Measurements from ENCODE around the gene HDAC10. TPM values are rescaled to one million over a fixed set of nuclear protein-coding genes. Genes with fewer than 3 reads are reported as not detected.
A peak's percentile ranks its signal among the peaks of the same experiment; 100 is the strongest.

The HDAC10 gene
- total and polyA plus RNA-seq, 3 donors from 2014 or later, result 13.5 to 33.1 (median 32.1) TPM

- no peaks in the 10 kb centered on the region for H3K27me3 ChIP-seq
- H3K9me3 ChIP-seq, result no peaks in the 10 kb centered on the region
- 36% methylated on average over 39 of the region's 42 CpGs; no CpG with 5 or more reads in 1 of the 2 donors for WGBS, 2 donors
- no peaks in the 10 kb centered on the region for H3K36me3 ChIP-seq (ENCODE audit: low read depth, missing control alignments)
- peaks cover 56% of the 10 kb centered on the region for H3K4me1 ChIP-seq
- H3K4me3 ChIP-seq, result no peak overlapping the region
- peak; percentile 63 for DNase-seq
- no peak for TF ChIP-seq CTCF (IDR thresholded peaks at IDR 0.05)
- no peak for TF ChIP-seq POLR2A (IDR thresholded peaks at IDR 0.05)
- intact Hi-C loops (cut with DNase I; ENCODE audit: low total_unique reads), result no loop called here
- H3K27ac ChIP-seq, result peak overlapping the region; percentile 59 to 72
Measured at GRCh38 chr22:50293441-50294318, 42.6 kb upstream of the HDAC10 start.

GRCh38 chr22:50292643-50293440 is 41.8 kb upstream of the HDAC10 start:
- no peak for DNase-seq
- H3K4me1 ChIP-seq, result peaks cover 47% of the 10 kb centered on the region
- H3K27me3 ChIP-seq, result no peaks in the 10 kb centered on the region
- WGBS, 2 donors, result 58 to 72% methylated on average over 7 to 29 of the region's 29 CpGs
- no peaks in the 10 kb centered on the region for H3K9me3 ChIP-seq
- TF ChIP-seq CTCF (IDR thresholded peaks at IDR 0.05), result no peak
- no peak for TF ChIP-seq POLR2A (IDR thresholded peaks at IDR 0.05)
- H3K36me3 ChIP-seq (ENCODE audit: low read depth, missing control alignments), result no peaks in the 10 kb centered on the region
- peak overlapping the region; percentile 59 to 72 for H3K27ac ChIP-seq
- intact Hi-C loops (cut with DNase I; ENCODE audit: low total_unique reads), result no loop called here
- no peak overlapping the region for H3K4me3 ChIP-seq

DNA sequence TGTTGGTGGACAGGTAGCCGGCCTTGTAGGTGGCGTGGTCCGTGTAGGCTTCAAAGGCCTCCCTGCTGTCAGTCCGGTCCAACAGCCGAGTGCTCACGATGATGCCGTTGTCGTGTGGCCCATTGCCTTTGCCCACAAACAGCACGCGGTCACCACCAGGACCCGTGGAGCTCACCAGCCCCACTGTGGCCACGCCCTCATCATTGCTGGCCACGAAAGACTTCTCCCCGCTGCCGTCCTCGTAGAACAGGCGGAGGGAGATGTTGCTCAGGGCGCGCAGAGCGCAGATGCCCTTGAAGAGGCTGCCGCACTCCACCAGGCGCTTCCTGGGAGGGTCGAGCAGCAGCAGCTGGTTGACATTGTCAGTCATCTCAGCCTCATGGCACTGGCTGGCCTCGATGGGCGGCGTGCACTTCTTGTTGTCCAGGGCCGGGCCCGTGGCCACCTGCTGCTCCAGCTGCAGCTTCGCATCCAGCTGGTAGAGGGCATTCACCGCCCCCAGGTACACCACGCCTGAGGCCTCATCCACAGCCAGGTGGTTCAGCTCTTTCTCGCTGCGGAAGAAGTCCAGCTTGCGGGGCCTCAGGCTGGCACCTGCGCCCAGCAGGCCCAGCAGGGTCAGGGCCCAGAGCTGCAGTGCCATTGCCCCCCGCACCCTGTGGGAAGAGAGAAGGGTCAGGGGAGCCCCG is 39.0 kb upstream of the HDAC10 start:
- intact Hi-C loops (cut with DNase I; ENCODE audit: low total_unique reads), result no loop called here
- TF ChIP-seq CTCF (IDR thresholded peaks at IDR 0.05) (no peak), POLR2A (IDR thresholded peaks at IDR 0.05) (no peak)
- Histone ChIP-seq H3K36me3 (ENCODE audit: low read depth, missing control alignments) (no peaks in the 10 kb centered on the region), H3K4me1 (peaks cover 28% of the 10 kb centered on the region), H3K9me3 (no peaks in the 10 kb centered on the region), H3K4me3 (no peak overlapping the region), H3K27ac (no peak overlapping the region), H3K27me3 (no peaks in the 10 kb centered on the region)
- WGBS, 2 donors, result 93 to 97% methylated on average over 10 to 37 of the region's 37 CpGs
- DNase-seq, result no peak

DNA sequence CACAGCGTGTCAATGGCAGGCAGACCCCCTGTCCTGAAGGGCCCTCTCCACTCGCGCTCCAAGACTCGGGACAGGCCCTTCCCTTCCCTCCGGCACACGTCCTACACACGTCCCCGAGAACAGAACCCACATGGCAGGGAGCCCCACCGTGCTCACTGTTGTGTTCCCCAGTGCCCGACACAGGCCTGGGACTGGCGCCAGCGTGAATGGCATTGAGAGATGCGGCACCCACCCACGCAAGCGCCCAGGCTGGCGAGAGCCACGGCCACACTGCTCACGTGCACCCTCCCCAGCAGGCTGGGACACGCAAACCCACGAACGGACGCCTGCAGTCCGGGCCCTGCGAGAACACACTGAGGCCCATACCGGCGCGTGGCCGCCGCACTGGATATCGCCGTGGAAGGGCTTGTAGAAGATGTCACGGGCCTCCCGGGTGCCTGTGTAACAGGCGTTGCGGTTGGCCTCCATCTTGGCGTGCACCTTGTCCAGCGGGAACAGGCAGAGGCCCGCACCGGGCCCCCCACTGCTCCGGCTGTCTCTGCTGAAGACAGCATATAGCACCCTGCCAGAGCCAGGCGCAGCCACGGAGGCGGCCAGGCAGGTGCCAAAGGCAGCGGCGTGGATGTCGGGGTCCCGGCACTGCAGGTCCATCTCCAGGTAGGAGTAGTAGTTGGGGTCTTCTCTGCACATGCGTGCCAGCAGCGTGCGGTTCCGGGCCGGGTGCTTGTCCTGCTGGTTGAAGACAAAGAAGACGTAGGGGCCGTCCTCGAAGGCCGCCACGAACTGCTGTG is 38.3 kb upstream of the HDAC10 start:
- WGBS, 2 donors, result 94 to 98% methylated on average over 16 to 57 of the region's 57 CpGs

More for the DNA sequence above, 38.3 kb upstream of the HDAC10 start:
- Histone ChIP-seq H3K36me3 (ENCODE audit: low read depth, missing control alignments) (no peaks in the 10 kb centered on the region), H3K27ac (no peak overlapping the region), H3K4me1 (peaks cover 20% of the 10 kb centered on the region), H3K27me3 (no peaks in the 10 kb centered on the region), H3K4me3 (no peak overlapping the region), H3K9me3 (no peaks in the 10 kb centered on the region)
- TF ChIP-seq POLR2A (IDR thresholded peaks at IDR 0.05) (no peak), CTCF (IDR thresholded peaks at IDR 0.05) (no peak)
- intact Hi-C loops (cut with DNase I; ENCODE audit: low total_unique reads), result no loop called here
- no peak for DNase-seq
